ENCODE data around the gene NOX3. TPM values are rescaled to one million over a fixed set of nuclear protein-coding genes. Genes with fewer than 3 reads are reported as not detected.
"Not testable (repeated sequence)": the region's sequence is repeated elsewhere in the genome, so short reads cannot be mapped to it uniquely, and the experiment has no call there.

NOX3 gene
- total and polyA plus RNA-seq, 2 experiments from 2014 or later, result not detected

DNA sequence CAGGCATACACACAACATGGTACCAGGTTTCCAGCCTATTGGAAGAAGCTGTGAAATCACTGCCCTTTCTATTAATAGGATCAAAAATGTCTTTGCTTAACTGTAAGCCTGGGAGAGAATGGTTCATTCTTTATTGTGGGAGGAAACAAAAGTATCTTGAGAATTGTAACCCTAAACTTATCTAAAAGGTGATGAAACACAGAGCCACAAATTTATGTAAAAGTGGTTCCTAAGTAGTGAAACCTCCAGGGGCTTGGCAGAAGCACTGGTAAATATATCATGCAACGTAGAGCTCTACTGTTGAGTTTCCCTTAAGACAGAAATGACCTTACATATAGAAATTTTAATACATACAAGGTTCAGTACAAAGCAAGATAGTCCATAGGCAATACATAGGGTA is 17.2 kb upstream of the NOX3 start:
- H3K9me3 Mint-ChIP-seq, result peaks cover 27% of the 10 kb centered on the region
- H4K20me1 ChIP-seq (replicated peaks; ENCODE audit: insufficient read depth), result no peaks in the 10 kb centered on the region
- no peak for TF ChIP-seq CREB1 (CRISPR knock-in tag; IDR thresholded peaks at IDR 0.05; ENCODE audit: low read depth)
- TF ChIP-seq, protein P1, sequence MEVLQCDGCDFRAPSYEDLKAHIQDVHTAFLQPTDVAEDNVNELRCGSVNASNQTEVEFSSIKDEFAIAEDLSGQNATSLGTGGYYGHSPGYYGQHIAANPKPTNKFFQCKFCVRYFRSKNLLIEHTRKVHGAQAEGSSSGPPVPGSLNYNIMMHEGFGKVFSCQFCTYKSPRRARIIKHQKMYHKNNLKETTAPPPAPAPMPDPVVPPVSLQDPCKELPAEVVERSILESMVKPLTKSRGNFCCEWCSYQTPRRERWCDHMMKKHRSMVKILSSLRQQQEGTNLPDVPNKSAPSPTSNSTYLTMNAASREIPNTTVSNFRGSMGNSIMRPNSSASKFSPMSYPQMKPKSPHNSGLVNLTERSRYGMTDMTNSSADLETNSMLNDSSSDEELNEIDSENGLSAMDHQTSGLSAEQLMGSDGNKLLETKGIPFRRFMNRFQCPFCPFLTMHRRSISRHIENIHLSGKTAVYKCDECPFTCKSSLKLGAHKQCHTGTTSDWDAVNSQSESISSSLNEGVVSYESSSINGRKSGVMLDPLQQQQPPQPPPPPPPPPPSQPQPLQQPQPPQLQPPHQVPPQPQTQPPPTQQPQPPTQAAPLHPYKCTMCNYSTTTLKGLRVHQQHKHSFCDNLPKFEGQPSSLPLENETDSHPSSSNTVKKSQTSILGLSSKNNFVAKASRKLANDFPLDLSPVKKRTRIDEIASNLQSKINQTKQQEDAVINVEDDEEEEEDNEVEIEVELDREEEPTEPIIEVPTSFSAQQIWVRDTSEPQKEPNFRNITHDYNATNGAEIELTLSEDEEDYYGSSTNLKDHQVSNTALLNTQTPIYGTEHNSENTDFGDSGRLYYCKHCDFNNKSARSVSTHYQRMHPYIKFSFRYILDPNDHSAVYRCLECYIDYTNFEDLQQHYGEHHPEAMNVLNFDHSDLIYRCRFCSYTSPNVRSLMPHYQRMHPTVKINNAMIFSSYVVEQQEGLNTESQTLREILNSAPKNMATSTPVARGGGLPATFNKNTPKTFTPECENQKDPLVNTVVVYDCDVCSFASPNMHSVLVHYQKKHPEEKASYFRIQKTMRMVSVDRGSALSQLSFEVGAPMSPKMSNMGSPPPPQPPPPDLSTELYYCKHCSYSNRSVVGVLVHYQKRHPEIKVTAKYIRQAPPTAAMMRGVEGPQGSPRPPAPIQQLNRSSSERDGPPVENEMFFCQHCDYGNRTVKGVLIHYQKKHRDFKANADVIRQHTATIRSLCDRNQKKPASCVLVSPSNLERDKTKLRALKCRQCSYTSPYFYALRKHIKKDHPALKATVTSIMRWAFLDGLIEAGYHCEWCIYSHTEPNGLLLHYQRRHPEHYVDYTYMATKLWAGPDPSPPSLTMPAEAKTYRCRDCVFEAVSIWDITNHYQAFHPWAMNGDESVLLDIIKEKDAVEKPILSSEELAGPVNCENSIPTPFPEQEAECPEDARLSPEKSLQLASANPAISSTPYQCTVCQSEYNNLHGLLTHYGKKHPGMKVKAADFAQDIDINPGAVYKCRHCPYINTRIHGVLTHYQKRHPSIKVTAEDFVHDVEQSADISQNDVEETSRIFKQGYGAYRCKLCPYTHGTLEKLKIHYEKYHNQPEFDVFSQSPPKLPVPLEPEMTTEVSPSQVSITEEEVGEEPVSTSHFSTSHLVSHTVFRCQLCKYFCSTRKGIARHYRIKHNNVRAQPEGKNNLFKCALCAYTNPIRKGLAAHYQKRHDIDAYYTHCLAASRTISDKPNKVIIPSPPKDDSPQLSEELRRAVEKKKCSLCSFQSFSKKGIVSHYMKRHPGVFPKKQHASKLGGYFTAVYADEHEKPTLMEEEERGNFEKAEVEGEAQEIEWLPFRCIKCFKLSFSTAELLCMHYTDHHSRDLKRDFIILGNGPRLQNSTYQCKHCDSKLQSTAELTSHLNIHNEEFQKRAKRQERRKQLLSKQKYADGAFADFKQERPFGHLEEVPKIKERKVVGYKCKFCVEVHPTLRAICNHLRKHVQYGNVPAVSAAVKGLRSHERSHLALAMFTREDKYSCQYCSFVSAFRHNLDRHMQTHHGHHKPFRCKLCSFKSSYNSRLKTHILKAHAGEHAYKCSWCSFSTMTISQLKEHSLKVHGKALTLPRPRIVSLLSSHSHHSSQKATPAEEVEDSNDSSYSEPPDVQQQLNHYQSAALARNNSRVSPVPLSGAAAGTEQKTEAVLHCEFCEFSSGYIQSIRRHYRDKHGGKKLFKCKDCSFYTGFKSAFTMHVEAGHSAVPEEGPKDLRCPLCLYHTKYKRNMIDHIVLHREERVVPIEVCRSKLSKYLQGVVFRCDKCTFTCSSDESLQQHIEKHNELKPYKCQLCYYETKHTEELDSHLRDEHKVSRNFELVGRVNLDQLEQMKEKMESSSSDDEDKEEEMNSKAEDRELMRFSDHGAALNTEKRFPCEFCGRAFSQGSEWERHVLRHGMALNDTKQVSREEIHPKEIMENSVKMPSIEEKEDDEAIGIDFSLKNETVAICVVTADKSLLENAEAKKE (CRISPR knock-in tag; IDR thresholded peaks at IDR 0.05), result no peak
- TF ChIP-seq POLR2AphosphoS5 (IDR thresholded peaks at IDR 0.05; ENCODE audit: low read depth), result no peak
- no peak for TF ChIP-seq STAT1 (IDR thresholded peaks at IDR 0.05; ENCODE audit: unreplicated experiment)
- no peak for TF ChIP-seq EZH2phosphoT487 (IDR thresholded peaks at IDR 0.05; ENCODE audit: unreplicated experiment)
- no peak for TF ChIP-seq EZH2 (IDR thresholded peaks at IDR 0.05; ENCODE audit: low read depth, unreplicated experiment)
- no peak for TF ChIP-seq ZNF114 (CRISPR knock-in tag; IDR thresholded peaks at IDR 0.05)
- no peak for TF ChIP-seq JUNB (IDR thresholded peaks at IDR 0.05; ENCODE audit: unreplicated experiment)
- TF ChIP-seq, protein P2, sequence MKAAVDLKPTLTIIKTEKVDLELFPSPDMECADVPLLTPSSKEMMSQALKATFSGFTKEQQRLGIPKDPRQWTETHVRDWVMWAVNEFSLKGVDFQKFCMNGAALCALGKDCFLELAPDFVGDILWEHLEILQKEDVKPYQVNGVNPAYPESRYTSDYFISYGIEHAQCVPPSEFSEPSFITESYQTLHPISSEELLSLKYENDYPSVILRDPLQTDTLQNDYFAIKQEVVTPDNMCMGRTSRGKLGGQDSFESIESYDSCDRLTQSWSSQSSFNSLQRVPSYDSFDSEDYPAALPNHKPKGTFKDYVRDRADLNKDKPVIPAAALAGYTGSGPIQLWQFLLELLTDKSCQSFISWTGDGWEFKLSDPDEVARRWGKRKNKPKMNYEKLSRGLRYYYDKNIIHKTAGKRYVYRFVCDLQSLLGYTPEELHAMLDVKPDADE (IDR thresholded peaks at IDR 0.05), result no peak
- ATAC-seq, result no peak
- no peak overlapping the region for H3K4me3 ChIP-seq
- no peak overlapping the region for H3K27ac Mint-ChIP-seq
- H3K27me3 ChIP-seq (ENCODE audit: insufficient read depth), result no peaks in the 10 kb centered on the region
- no peak overlapping the region for H3K27ac ChIP-seq (ENCODE audit: low read depth)
- no peak overlapping the region for H3K4me2 ChIP-seq
- no peak overlapping the region for H3K4me3 Mint-ChIP-seq
- H3F3A ChIP-seq (replicated peaks; ENCODE audit: low read depth), result no peaks in the 10 kb centered on the region
- H3K36me3 Mint-ChIP-seq (ENCODE audit: low read depth), result peaks cover 20% of the 10 kb centered on the region
- no peaks in the 10 kb centered on the region for H3K4me1 ChIP-seq (ENCODE audit: insufficient read depth)
- no peak for DNase-seq (ENCODE audit: low spot score)
- H3K36me3 ChIP-seq (ENCODE audit: insufficient read depth), result no peaks in the 10 kb centered on the region
- no peaks in the 10 kb centered on the region for H3K4me1 Mint-ChIP-seq
- no peak overlapping the region for H2AFZ ChIP-seq
- H3K79me2 ChIP-seq (replicated peaks; ENCODE audit: insufficient read depth), result no peaks in the 10 kb centered on the region
- H3K27me3 Mint-ChIP-seq (ENCODE audit: insufficient read depth, low read depth, poor library complexity), result no peaks in the 10 kb centered on the region
- H3K9me2 ChIP-seq (ENCODE audit: insufficient read depth), result 0 out of 2 replicates have a peak, but pooled peaks cover 6% of the 10 kb centered on the region

DNA sequence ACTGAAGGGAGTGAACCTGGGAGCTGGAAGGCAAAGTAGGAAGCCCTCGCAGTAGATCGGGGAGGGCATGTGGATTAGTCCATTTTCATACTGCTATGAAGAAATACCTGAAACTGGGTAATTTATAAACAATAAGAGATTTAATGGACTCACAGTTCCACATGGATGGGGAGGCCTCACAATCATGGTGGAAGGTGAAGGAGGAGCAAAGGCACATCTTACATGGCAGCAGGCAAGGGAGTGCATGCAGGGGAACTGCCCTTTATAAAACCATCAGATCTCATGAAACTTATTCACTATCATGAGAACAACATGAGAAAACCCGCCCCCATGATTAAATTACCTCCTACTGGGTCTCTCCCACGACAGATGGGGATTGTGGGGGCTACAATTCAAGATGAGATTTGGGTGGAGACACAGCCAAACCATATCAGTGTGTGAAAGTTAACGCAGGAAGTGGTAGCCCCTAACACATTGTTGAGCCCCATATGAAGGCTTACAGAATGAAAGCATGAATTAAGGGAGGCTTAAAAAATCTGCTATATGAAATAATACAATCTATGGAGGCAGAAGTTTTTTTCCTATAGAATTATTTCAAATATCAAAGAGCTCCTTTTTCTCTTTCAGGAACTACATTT is 15.5 kb upstream of the NOX3 start:
- H3K4me3 ChIP-seq; H3K27ac ChIP-seq (ENCODE audit: low read depth); H3K27me3 ChIP-seq (ENCODE audit: insufficient read depth); H3K4me2 ChIP-seq; H3K27me3 Mint-ChIP-seq (ENCODE audit: insufficient read depth, low read depth, poor library complexity); H3K4me3 Mint-ChIP-seq; H3K4me1 ChIP-seq (ENCODE audit: insufficient read depth); H3K4me1 Mint-ChIP-seq; H3K27ac Mint-ChIP-seq; H3K79me2 ChIP-seq (replicated peaks; ENCODE audit: insufficient read depth); ATAC-seq; H3K36me3 ChIP-seq (ENCODE audit: insufficient read depth); H2AFZ ChIP-seq; H3F3A ChIP-seq (replicated peaks; ENCODE audit: low read depth); DNase-seq (ENCODE audit: low spot score); H4K20me1 ChIP-seq (replicated peaks; ENCODE audit: insufficient read depth): not testable (repeated sequence)
- peaks cover 13% of the 10 kb centered on the region for H3K9me2 ChIP-seq (ENCODE audit: insufficient read depth)
- H3K36me3 Mint-ChIP-seq (ENCODE audit: low read depth), result peaks cover 23% of the 10 kb centered on the region
- H3K9me3 Mint-ChIP-seq, result peaks cover 41% of the 10 kb centered on the region

DNA sequence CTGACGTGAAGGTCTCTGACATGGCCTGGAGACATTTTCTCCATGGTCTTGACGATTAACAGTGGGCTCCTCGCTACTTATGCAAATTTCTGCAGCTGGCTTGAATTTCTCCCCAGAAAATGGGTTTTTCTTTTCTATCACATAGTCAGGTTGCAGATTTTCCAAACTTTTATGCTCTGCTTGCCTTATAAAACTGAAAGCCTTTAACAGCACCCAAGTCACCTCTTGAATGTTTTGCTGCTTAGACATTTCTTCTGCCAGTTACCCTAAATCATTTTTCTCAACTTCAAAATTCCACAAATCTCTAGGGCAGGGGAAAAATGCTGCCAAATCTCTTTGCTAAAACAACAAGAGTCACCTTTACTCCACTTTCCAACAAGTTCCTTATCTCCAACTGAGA is 12.9 kb upstream of the NOX3 start:
- H3K9me2 ChIP-seq (ENCODE audit: insufficient read depth), result peaks cover 21% of the 10 kb centered on the region
- not testable (repeated sequence) for ATAC-seq; H3K79me2 ChIP-seq (replicated peaks; ENCODE audit: insufficient read depth); H3F3A ChIP-seq (replicated peaks; ENCODE audit: low read depth); H3K36me3 ChIP-seq (ENCODE audit: insufficient read depth); H3K27ac ChIP-seq (ENCODE audit: low read depth); H2AFZ ChIP-seq; H3K4me2 ChIP-seq; H3K27me3 ChIP-seq (ENCODE audit: insufficient read depth); H3K4me1 Mint-ChIP-seq; DNase-seq (ENCODE audit: low spot score); H3K27ac Mint-ChIP-seq; H3K4me1 ChIP-seq (ENCODE audit: insufficient read depth); H3K27me3 Mint-ChIP-seq (ENCODE audit: insufficient read depth, low read depth, poor library complexity); H3K4me3 Mint-ChIP-seq; H3K4me3 ChIP-seq; H4K20me1 ChIP-seq (replicated peaks; ENCODE audit: insufficient read depth)
- Mint-ChIP-seq H3K9me3 (peaks cover 54% of the 10 kb centered on the region), H3K36me3 (ENCODE audit: low read depth) (peaks cover 23% of the 10 kb centered on the region)
